HepG2 (cell line): ENCODE data around the gene PIEZO1. TPM values are rescaled to one million over a fixed set of nuclear protein-coding genes. Genes with fewer than 3 reads are reported as not detected.

ENCODE experiments used
- ATAC-seq: fragments of 200-7000 bp; cut with Tn5 transposase; 3 replicates; pipeline ENCODE4 v1.9.1; 2020; ENCODE audit warnings: mild to moderate bottlenecking, moderate library complexity
- BruUV-seq: library from RNA; stranded (reverse); fragments of 400-500 nt; replicated peaks from 2 replicates; lab custom pipeline; 2021; lab: Mats Ljungman, UMichigan
- CTCF ChIA-PET: fragments of 300-600 bp; formaldehyde crosslinking; extraction: SDS; loops from one replicate; lab custom pipeline; 2021; ENCODE audit warnings: low total read pairs, inconsistent platforms, low intra/inter-chr PET ratio; lab: Yijun Ruan, JAX
- POLR2A ChIA-PET: fragments of 350-600 bp; sonication (Branson Sonifier 250); formaldehyde crosslinking; loops from one replicate; lab custom pipeline; 2020; ENCODE audit warnings: antibody characterized with exemption, inconsistent platforms; lab: Yijun Ruan, JAX
- DNase-seq: peaks from one replicate; pipeline ENCODE4 v3.0.0-alpha.2; 2015; ENCODE audit warnings: low spot score
- FAIRE-seq: peaks from 3 replicates; lab custom pipeline; 2011; peaks lifted over from hg19 to GRCh38; lab: Jason Lieb, UNC
- H2AFZ ChIP-seq: one replicate; pipeline ENCODE4 v1.6.1; 2011; ENCODE audit warnings: low read length, inconsistent platforms
- H3K27ac ChIP-seq: fragments of 300-600 bp; 3 replicates; pipeline ENCODE4 v1.8.0; 2011; ENCODE audit warnings: mixed run types, mild to moderate bottlenecking, mixed read lengths, low read length, inconsistent platforms; ENCODE audit not compliant: insufficient read depth; ENCODE audit errors: extremely low read length
- H3K27me3 ChIP-seq, 2 experiments: fragments of 200-600 bp in 1 of 2; 2 replicates in 1 of 2; 3 replicates in 1 of 2; pipeline versions ENCODE4 v1.6.0 to v1.8.0; 2011; ENCODE audit warnings: low read length in 2 of 2, mild to moderate bottlenecking in 2 of 2, moderate library complexity in 2 of 2, inconsistent platforms in 1 of 2; ENCODE audit not compliant: insufficient read depth in 2 of 2, control insufficient read depth in 1 of 2
- H3K36me3 ChIP-seq, 2 experiments: fragments of 200-600 bp in 1 of 2; replicated peaks in 1 of 2; 2 replicates in 1 of 2; 3 replicates in 1 of 2; pipeline versions ENCODE4 v1.5.1 to v1.8.0; 2011; ENCODE audit warnings: low read length in 2 of 2, inconsistent platforms in 1 of 2; ENCODE audit not compliant: insufficient read depth in 2 of 2, control insufficient read depth in 1 of 2
- H3K4me1 ChIP-seq: 2 replicates; pipeline ENCODE4 v1.5.1; 2012; ENCODE audit warnings: low read length, inconsistent platforms; ENCODE audit not compliant: insufficient read depth
- H3K4me2 ChIP-seq: 2 replicates; pipeline ENCODE4 v1.6.0; 2011; ENCODE audit warnings: low read depth, low read length, inconsistent platforms
- H3K4me3 ChIP-seq, 3 experiments: fragments of 200-600 bp in 1 of 3; sonication (generic), shearing (Covaris generic) in 1 of 3; replicated peaks in 1 of 3; 2 replicates each; pipeline ENCODE4 v1.5.1; 2011 to 2016; ENCODE audit warnings: low read length in 3 of 3, inconsistent platforms in 2 of 3, low read depth in 2 of 3, mild to moderate bottlenecking in 2 of 3, control low read depth in 1 of 3, mixed read lengths in 1 of 3; ENCODE audit not compliant: insufficient read depth in 1 of 3
- H3K79me2 ChIP-seq: one replicate; pipeline ENCODE4 v1.6.1; 2011; ENCODE audit warnings: low read length, inconsistent platforms; ENCODE audit not compliant: insufficient read depth
- H3K9ac ChIP-seq: 2 replicates; pipeline ENCODE4 v1.6.0; 2011; ENCODE audit warnings: mild to moderate bottlenecking, low read depth, low read length, inconsistent platforms; ENCODE audit not compliant: insufficient read depth
- H3K9me3 ChIP-seq: 2 replicates; pipeline ENCODE4 v1.5.1; 2012; ENCODE audit warnings: mild to moderate bottlenecking, low read length
- H4K20me1 ChIP-seq: 2 replicates; pipeline ENCODE4 v1.6.0; 2011; ENCODE audit warnings: inconsistent platforms, mild to moderate bottlenecking, low read length, moderate library complexity; ENCODE audit not compliant: insufficient read depth
- AGO2 ChIP-seq: fragments of 200-400 bp; formaldehyde crosslinking; optimal IDR thresholded peaks from 2 replicates; pipeline ENCODE3; 2017; ENCODE audit warnings: mild to moderate bottlenecking, low read depth, low read length, moderate library complexity
- POLR2AphosphoS5 ChIP-seq: IDR thresholded peaks from 2 replicates; pipeline ENCODE4 v1.6.1; 2012; ENCODE audit warnings: low read depth, low read length
- WGBS: methylation state at CpG from one replicate; pipeline ENCODE4 v1.1.6; 2017; ENCODE audit warnings: low lambda C conversion rate; 5-methylcytosine and 5-hydroxymethylcytosine counted together
- in situ Hi-C: cut with HindIII; loops from 2 replicates; pipeline ENCODE4 v1.10.0; 2017; ENCODE audit warnings: low pct_unique_long_range_greater_than_20kb; ENCODE audit not compliant: extremely low pct_ligation_motif_present
- intact Hi-C: fragments of 100-400 bp; cut with micrococcal nuclease; formaldehyde crosslinking; loops from one replicate; pipeline ENCODE4 v1.10.0; 2022; ENCODE audit not compliant: unreplicated experiment
- polyA plus RNA-seq, 8 experiments: library from polyadenylated mRNA; depleted of rRNA in 3 of 8; stranded (reverse) in 7 of 8; unstranded in 1 of 8; fragments of >200 nt; fragmentation: Illumina TruSeq in 4 of 8; extraction: Trizol in 4 of 8; gene quantifications; 2 replicates each; pipeline versions ENCODE4 v1.2.1 to v1.2.3, GENCODE V29; 2011 to 2016; ENCODE audit warnings: low read depth in 4 of 8, missing spikeins in 1 of 8, mixed read lengths in 1 of 8; ENCODE audit not compliant: insufficient read depth in 1 of 8
- total RNA-seq, 5 experiments: library from RNA; depleted of rRNA; stranded (reverse); fragments of >200 nt; fragmentation: Illumina TruSeq; extraction: Trizol; gene quantifications; 2 replicates each; pipeline ENCODE4 v1.2.3, GENCODE V29; 2016; ENCODE audit warnings: low read depth in 1 of 5
- TF ChIP-seq, protein P1 (sequence below): sonication (generic); formaldehyde crosslinking; IDR thresholded peaks from 2 replicates; pipeline ENCODE4 v1.4.0; 2020; ENCODE audit warnings: mild to moderate bottlenecking, low read depth, missing genetic modification reagents
- TF ChIP-seq, protein P2 (sequence below): sonication (generic); formaldehyde crosslinking; IDR thresholded peaks from 2 replicates; pipeline ENCODE4 v1.4.0; 2020; ENCODE audit warnings: missing genetic modification reagents
- TF ChIP-seq, protein P3 (sequence below): sonication (generic); formaldehyde crosslinking; IDR thresholded peaks from 2 replicates; pipeline ENCODE4 v1.9.0; 2022; ENCODE audit warnings: missing genetic modification reagents, mild to moderate bottlenecking, borderline replicate concordance

The PIEZO1 gene
- total and polyA plus RNA-seq, 2 of the 13 experiments (the other 11 are each of a cell fraction or from before 2014, with no cell fraction given) = 67.9 to 85.0 TPM

DNA sequence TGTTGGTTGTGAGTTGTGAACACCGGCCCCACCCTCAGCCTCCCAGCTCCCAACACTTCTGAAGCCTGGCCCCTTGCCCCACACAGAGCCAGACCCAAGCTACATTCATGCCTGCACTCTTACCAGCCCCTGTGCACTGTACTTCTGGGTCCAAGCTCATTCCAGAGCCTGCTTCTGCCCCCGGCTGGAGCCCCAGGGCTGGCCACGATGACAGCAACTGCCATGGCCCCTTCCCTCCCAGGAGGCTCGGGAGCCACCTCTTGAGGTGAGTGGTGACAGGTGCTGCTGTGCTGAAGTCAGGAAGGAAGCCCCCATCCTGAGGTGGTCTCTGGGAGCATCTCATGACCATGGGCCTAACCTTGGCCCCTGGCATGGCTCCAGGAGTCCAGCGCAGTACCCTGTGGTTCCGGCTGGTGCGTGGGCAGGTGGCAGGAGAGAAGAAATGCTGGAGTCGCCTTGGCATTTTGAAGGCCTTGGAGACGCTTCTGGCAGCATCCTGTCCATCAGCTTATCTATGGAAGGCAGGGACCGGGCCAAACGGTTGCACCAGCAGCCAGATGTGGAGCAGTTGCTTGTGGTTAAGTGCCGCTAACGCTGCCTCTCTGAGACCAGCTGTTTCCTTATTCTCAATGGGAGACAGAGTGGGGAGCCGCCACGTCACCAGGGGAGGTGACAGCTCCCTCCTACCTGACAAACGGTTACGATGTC is 14.7 kb upstream of the PIEZO1 start:
- 72% methylated on average over 14 of the region's 17 CpGs for WGBS

More for the DNA sequence above, 14.7 kb upstream of the PIEZO1 start:
- FAIRE-seq = no peak
- no peaks in the 10 kb centered on the region for H4K20me1 ChIP-seq
- CTCF ChIA-PET = no interaction called here
- intact Hi-C loops = no loop called here
- TF ChIP-seq, protein P1, sequence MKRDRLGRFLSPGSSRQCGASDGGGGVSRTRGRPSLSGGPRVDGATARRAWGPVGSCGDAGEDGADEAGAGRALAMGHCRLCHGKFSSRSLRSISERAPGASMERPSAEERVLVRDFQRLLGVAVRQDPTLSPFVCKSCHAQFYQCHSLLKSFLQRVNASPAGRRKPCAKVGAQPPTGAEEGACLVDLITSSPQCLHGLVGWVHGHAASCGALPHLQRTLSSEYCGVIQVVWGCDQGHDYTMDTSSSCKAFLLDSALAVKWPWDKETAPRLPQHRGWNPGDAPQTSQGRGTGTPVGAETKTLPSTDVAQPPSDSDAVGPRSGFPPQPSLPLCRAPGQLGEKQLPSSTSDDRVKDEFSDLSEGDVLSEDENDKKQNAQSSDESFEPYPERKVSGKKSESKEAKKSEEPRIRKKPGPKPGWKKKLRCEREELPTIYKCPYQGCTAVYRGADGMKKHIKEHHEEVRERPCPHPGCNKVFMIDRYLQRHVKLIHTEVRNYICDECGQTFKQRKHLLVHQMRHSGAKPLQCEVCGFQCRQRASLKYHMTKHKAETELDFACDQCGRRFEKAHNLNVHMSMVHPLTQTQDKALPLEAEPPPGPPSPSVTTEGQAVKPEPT (CRISPR knock-in tag) = no peak
- TF ChIP-seq AGO2 = peak; percentile 58
- TF ChIP-seq POLR2AphosphoS5 = peak; percentile 19; the same call in 1 of the 2 replicates
- TF ChIP-seq, protein P2, sequence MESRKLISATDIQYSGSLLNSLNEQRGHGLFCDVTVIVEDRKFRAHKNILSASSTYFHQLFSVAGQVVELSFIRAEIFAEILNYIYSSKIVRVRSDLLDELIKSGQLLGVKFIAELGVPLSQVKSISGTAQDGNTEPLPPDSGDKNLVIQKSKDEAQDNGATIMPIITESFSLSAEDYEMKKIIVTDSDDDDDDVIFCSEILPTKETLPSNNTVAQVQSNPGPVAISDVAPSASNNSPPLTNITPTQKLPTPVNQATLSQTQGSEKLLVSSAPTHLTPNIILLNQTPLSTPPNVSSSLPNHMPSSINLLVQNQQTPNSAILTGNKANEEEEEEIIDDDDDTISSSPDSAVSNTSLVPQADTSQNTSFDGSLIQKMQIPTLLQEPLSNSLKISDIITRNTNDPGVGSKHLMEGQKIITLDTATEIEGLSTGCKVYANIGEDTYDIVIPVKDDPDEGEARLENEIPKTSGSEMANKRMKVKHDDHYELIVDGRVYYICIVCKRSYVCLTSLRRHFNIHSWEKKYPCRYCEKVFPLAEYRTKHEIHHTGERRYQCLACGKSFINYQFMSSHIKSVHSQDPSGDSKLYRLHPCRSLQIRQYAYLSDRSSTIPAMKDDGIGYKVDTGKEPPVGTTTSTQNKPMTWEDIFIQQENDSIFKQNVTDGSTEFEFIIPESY (CRISPR knock-in tag) = peak; percentile 69
- TF ChIP-seq, protein P3, sequence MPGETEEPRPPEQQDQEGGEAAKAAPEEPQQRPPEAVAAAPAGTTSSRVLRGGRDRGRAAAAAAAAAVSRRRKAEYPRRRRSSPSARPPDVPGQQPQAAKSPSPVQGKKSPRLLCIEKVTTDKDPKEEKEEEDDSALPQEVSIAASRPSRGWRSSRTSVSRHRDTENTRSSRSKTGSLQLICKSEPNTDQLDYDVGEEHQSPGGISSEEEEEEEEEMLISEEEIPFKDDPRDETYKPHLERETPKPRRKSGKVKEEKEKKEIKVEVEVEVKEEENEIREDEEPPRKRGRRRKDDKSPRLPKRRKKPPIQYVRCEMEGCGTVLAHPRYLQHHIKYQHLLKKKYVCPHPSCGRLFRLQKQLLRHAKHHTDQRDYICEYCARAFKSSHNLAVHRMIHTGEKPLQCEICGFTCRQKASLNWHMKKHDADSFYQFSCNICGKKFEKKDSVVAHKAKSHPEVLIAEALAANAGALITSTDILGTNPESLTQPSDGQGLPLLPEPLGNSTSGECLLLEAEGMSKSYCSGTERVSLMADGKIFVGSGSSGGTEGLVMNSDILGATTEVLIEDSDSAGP (CRISPR knock-in tag) = peak; percentile 22; the same call in 1 of the 2 replicates
- TF ChIP-seq, all 625 proteins: peak for 4
- peak; percentile 6; the same call in 1 of the 3 replicates for ATAC-seq
- POLR2A ChIA-PET = interaction anchor here (1.0 to 2.5 kb wide), 5 partner anchors 11 to 36 kb away, joined by 3 to 11 read pairs (median 3); no protein-coding TSS in a partner anchor
- no peak overlapping the region for H3K4me2 ChIP-seq
- H3K4me3 ChIP-seq = no peak overlapping the region
- DNase-seq = no peak
- H3K36me3 ChIP-seq = no peaks in the 10 kb centered on the region
- no peak overlapping the region for H3K27ac ChIP-seq
- H3K27me3 ChIP-seq = no peaks in the 10 kb centered on the region
- no peaks in the 10 kb centered on the region for H3K9me3 ChIP-seq
- peaks cover 39% of the 10 kb centered on the region for H3K4me1 ChIP-seq
- H2AFZ ChIP-seq = no peak overlapping the region
- H3K79me2 ChIP-seq = peaks cover 7% of the 10 kb centered on the region
- no TSS peak for BruUV-seq
- in situ Hi-C loops = loop anchor here (5.0 kb wide), 1 partner anchor 42 kb away; no protein-coding TSS in a partner anchor
- H3K9ac ChIP-seq = no peak overlapping the region
